GM04503 (cell line): ENCODE data around the gene HDAC4.

Experiments
- DNase-seq: peaks from one replicate; pipeline ENCODE4 v3.0.0-alpha.2; 2012; ENCODE audit warnings: low read depth

The HDAC4 gene

DNA sequence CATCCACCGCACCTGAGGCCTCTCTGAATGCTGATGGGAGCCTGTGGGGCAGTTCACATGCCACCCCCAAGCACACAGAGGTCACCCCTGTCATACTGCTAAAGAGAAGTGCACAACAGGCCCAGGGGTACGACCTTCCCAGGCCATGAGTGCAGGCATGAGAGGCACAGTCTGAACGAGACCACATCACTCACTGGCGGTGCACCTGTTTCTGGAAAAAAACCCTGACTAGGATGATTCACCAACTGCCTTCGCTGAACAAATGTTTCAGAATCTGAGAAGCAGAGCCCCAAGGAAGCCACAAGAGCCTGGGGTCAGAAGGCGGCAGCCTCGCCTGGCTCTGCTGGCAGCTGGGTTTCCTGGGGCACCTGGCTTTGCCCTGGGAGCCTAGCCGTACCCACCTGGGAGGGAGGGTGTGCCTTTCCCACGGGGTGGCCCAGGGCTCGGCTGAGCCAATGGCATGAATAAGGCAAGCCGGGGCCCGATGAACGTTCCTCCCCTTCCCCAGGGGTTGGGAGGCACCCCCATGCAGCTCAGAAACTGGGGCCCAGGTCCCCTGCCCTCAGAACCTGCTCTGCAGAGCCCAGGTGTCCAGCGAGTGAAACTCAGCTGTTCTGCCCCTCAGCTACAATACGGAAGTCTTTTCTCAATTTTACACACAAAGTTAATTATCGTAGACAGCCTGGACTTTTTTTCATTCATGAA is 73.8 kb downstream of the HDAC4 start:
- DNase-seq = no peak

DNA sequence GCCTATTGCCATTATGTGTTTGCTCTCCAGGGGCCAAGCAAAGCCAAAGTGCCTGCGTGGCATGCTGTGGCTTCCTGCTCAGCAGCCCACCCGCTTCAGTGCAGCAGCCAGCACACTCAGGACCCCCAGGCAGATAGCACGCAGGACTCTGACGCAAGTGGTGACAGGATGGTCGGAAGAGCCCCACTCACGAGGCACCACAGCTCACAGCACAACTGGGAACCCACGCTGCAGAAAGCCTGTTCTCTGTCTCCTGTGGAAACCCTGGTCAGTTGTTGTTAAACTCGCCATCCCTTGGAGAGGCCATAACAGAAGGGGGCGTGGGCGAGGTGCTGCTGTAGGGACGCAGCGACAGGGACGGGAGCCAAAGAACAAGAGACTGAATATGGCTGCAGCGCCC is 76.4 kb downstream of the HDAC4 start:
- no peak for DNase-seq

DNA sequence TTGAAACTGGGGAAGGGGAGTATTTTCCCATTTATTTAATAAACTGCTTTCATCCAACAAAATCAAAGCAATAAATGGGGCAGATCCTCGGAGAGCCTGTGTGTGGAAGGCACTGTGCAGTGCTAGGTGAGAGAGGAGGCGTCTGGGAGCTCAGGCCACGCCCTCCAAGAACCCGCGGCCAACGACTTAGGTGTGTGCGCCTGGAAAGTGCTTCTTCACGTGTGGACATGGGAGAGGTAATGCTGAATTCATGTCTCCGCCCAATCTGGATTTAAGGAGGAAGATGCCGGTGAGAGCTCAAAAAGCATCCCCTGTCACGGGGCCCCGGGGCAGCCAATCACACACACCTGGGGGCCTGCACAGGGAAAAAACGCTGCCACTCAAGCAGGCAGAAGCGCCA is 77.4 kb downstream of the HDAC4 start:
- DNase-seq = no peak

DNA sequence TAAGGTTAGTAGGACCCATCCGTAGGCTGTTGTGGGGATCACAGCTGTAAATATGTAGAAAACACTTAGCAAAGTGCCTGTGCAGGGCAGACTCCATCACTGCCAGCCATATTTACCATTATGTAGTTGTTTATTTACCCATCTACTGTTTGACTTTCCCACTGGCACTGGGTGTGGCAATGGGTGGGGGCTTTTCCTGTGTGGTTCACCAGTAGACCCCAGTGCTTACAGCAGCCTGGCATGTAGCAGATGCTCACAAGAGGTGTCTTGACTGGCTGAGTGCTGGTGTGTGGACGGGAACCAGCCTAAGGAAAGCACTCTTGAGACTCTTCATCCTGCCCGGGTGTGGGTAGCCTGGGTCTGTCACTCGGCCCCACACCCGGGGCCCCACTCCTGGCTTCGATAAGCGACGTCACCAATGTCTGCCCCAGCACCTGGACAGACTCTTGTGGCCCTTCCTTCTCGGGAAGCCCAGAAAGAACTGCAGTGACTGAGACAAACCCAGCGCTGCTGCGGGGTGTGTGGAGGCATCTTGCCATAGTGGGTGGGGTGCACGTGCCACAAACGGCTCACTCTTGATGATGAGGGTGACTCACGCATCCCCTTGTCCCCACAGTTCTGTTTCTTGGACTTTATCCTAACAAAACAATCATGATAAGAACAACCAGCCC is 78.3 kb downstream of the HDAC4 start:
- DNase-seq = no peak

DNA sequence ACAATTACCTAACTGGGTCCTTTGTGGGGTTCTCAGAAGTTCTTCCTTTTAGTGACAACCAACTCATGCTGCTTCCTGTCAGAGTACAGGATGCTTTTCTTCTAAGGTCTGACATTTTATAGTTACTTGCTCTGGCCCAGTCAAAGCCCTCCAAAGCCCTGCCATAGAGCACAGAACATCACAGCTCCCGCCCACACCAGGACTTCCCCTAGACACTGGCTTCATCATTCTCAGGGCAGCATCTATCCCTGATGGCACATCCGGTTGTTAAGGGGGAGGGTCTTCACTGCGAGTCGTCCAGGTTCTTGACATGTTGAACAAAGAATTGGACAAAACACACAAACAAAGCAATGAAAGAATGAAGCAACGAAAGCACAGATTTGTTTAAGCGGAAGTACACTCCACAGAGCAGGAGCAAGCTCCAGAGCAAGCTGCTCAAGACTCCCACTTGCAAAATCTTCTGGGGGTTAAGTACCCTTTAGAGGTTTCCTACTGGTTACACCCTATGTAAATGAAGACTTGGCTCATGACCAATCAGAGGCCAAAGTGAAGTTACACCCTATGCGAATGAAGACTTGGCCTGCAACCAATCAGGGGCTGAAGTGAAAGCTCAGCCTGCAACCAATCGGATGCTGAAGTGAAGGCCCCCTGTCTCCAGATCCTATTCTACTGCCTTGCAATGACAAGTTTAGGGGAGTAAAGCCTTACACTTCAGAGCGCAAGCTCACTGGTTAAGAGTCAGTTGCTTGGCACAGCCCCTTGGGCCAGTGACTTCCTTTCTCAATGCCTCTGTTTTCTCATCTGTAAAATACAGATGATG is 79.0 kb downstream of the HDAC4 start:
- no peak for DNase-seq

DNA sequence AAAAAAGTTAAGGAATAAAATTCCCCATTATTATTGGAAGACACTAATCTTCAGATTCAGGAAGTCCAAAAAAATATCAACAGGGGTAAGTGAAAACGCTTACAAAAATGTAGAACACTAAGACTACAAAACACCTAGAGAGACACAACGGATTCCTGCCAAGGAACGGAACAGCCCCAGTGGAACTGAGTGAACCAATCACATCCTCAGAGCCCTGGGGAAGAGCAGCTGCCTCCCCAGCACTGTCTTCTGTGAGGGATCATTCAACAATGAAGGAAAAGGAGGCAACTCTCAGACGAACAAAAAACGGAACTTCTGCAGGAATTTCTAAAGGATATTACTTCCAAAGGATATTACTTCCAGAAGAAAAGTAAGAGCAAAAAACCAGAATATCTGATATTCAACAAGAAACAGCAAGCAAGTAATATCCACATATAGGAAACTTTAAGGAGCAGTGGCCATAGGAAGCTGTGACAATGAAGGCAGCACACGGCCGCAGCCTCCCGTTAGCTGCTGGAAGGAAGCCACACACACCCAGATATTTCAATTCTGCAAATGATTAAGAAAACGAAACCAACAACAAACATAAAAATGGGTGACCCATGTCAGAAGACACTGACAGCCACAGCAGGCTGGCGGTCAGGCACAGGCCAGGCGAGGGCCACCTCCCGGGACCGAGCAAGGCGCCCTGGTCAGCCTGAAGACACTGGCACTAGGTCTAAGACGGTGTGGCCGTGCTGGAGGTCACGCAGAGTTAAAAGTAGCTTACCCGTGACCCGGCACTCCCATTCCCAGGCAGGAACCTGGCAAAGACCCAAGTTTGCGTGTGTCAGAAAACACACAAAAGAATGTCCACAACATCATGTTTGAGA is 81.8 kb downstream of the HDAC4 start:
- no peak for DNase-seq

DNA sequence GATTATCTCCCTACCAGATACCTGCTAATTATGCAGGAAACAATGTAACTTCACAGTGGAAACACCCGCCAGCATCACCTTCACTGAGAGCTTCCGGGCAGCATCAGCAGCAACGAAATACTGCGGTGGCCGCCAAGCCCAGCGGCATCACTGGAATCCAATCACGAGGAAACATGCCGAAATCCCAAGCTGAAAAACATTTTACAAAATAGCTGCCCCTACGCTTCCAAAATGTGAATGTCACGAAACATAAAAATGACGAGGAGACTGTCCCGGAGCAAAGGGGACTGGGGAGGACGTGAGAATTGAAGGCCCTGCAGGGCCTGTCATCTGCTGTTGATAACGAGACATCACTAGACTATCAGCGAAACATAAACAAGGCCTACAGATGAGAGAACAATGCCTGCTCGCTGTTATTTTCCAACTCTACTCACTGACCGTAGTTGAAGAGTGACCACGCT is 82.6 kb downstream of the HDAC4 start:
- DNase-seq = no peak

DNA sequence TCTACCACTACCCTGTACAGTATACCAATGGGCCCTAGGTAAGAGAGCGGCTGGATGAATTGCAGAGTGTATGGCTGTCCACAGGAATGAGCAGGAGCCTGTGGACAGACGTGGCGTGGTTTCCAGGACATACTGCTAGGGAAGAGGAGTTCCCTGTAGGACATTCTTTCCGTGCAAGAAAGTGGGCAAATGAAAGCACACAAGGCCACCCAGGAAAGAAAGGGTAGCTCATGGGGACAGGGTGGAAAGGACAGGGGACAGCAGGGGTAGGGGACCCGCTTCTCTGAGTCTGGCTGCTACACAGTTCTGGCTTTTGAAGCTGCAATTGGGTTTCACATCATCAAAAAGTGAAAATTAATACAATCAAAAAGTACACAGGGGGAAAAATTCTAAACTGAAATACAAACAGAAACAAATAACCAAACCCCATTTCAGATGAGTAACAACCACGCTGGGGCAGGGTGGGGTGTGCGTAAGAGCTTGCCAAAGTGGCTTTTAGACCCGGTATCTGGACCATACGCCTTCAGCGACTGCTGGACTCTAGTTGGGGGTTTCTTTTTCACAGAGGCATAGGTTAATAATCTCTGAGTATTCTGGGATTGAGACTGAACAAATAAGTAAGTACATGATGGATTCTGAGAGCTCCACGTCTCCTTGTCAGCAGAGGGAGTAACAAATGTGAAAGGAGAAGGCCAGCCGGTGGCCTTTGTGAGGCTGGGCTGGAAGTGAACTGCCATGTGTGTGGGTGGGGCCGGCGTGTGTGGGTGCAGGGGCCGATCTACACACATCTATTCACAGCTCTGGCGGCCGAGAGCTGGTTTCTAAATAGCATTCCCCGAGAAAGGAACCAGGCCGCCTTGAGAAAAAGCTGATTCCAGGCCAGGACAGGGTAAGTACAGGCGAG is 84.0 kb downstream of the HDAC4 start:
- no peak for DNase-seq

DNA sequence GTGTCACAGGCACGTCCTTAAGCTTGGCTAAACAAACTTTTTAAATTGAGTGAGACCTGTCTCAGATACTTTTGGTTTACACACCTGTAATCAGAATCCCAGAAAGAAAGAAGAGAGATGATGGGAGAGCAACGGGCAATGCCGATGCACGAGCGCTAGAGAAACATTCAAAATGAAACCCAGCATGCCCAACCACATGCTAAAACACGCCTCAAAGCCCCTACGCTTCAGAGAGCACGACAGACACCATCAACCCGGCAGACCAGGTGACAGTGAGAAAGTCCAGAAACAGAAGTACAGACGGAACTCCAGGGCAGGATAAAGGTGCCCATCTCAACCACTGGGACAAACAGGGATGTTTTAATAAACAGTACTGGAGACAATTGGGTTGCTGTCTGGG is 85.5 kb downstream of the HDAC4 start:
- DNase-seq = no peak

DNA sequence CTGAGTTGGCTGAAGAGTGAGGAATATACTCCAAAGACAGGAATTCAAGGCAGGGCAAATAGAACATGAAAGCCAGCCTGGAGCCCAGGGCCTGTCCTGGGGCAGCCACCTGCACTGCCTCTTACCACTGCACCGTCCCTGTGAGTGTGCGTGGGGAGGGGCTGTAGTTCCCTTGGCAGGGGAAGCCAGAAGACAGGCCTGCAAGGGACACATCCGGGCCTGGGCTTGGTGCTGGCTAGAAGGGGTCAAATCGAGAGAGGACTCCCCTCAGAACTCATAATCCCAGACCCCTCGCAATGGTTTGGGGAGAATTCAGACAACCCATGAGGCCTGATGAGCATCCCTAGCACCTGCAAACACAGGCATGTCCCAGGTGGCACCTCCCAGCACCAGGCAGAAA is 87.0 kb downstream of the HDAC4 start:
- no peak for DNase-seq

DNA sequence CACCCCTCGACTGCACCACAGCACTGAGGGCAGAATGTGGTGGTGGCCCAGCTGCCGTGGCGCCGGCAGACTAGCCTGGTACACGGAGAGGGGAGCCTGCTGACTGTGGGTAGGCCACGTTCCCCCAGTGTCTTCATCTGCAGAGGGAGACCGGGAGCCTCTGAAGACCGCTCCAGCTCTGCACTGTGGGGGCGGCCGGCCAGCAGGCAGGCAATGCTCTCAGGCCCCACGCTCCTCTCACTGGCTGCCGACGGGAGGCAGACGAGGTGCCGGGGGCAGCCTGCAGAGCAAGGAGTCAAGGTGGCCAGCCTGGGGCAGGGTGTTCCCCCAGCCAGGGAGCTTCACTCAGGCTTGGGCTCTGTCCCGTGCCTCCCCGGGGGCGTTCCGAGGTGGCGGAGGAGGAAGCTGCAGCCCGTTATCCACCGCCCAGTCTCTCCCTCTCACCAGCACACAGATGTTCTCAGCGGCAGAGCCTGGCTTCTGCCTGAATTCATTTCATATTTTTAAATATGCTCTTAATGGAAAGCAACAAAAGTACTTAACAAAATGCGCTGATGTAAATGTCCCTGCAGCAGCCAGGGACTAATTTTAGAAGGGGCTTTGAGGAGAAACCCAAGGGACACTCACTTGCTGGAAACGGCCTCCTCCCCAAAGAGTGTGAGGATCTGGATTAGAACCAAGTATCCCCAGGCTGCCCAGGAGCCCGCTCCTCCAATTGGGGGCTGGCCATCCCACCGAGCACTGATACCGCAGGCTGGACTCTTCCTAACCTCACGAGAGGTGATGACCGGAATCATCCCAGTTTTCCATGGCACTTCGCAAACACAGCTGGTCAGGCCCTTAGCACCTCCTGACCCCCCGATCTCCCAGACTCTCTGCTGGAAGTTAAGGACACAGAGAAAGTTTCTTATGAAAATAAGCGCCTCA is 87.8 kb downstream of the HDAC4 start:
- DNase-seq = no peak

DNA sequence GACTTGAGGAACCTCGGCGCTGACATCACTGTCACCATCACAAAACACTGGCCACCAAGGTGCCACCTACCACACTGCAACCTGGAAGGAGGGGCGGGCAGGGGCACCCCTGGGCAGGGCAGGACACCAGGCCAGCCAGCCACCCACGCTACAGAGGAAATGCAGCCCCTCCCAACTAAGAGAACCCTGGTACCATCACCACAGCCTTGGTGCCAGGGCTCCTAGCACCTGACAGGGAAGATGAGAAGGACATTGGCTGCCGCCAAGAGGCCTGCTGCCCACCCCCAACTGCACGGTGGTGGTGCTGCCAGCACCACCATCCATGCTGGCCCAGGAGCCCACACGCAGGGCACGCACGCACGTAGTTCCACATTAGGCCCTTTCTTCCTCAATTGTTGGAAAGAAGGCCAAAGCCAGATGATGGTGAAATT is 88.7 kb downstream of the HDAC4 start:
- no peak for DNase-seq

DNA sequence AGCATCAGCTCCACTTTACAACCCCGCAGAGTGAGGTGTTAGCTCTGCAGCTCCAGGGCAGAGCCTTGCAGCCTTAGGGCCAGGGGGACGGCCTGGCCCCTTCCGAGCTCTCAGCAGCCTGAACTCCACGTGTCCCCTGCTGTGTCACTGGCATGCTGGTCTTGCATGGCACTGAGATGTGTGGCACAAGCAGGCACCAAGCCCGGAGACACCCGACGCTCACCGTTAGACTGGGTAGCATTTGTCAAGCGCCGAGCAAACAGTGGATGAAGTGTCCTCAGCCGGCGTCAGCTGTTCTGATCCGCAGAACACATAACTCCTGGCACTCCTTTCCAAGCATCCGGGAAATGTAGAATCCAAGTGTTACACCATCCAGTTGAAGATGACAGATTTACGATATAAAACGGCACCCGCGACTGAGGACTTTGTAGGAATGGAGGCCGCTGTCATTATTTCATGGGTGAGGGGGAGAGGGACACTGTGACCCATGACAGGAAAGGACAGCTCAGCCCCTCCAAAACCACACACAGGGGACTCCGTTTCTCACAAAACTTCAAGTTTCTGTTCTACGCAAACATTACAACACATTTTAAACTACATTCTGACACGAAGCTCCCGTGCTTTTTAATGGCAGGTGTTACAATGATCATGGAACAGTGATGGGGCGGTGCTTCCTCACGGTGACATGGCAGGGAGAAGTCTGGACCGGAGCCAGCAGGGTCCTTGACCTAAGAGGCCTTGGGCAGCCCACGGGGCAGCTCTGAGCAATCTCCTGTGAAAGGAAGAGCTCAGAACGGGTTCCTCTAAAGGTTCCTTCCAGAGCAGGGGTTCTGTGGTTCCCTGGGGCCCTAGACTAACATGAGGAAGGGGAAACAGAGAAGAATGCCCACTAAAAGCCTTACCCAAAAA is 89.4 kb downstream of the HDAC4 start:
- no peak for DNase-seq

DNA sequence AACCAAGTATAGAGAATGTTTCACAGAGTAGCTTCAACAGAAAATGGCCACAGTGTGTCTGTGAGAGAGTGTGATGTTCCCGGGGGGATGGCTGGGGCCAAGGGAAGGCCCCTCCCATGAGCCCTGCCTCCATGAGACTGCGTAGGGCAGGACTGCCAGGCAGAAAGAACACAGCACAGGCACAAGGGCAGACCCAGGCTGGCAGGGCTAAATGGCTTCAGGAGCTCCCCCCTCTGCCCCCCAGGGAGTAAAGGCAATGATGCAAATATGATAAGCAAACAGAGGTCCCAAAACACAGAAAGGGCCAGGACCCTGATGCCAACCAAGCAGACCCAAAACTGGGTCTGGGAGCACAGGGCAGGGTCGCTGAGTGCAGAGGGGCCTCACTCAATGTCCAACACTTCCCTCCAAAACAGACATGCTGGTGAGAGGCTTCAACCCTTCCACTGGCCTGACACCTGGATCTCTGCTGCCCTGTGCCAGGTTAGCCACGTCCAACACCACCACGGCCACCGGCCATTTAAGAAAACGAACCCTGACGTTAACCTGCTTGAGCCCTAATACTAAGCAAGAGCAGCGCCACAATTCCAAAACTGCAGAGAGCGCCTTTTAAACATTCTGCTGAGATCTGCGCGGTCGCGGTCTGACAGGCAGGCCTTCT is 90.3 kb downstream of the HDAC4 start:
- DNase-seq = no peak

DNA sequence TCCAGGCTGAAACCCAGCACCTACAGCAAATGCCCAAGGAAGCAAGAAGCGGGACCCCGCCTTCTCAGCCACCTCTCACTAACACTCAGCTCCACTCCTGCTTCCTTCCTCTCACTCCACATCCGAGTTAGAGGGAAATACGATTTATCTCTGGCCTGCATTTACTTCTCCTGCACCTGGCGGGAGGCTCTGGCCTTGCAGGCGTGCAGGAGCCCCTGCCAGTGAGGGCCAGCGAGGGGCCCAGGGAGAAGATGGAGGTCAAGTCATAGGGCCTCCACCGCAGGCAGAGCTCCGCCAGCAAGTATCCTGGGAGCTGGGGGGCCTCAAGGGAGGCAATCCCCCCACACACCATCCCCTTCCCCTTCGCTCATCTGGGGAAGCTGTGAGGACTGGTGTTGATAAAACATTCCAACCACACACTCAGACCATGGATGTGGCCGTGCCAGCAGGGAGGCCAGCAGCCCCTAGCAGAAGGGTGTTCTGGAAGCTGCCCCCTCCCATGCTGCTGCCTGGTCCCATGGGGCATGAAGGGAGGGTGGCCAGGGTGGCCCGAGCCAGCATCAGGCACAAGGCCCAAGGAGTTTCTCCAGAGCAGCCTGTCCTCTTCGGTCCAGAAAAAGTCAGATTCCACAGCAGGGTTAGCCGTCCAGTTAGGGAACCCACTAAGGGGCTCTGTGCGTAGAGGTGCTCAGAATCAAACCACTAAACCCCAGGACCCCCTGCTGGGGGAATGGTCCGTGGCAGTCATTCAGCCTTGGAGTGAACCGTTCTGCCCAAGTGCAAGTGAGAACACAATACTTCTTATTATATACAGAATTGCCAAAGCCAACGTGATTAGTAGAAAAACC is 91.2 kb downstream of the HDAC4 start:
- DNase-seq = no peak

DNA sequence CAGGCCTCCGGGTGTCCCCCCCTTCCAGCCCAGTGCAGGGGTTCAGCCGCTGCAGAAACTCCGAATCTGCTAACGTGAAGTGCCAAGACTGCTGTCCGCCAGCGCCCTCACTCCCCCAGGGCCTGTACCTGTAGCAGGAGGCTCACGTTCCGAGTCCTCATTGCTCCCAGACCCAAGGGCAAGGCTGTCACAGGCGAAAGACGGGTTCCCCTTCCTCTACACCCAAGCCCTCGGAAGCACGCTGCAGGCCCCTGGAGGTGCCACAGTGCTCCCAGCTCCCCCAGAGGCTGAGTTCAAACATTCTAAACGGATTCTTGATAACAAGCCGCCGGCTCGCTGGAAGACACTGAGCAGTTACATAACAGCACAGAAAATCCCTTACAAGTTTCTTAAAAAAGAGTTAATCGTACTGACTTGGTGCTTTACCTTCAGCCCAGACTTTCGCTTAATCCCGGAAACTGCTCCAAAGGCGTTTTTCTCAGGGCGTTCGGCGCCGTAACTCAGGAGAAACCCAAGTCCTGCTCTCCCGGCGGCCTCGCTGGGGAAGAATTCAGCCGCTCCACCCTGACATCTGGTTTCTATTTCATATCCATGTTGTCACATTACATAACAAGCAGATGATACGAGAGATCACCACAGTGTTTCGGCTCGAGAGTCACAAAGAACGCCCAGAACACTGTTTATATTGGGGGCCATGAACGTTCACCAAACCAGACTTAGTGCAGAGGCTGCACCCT is 92.0 kb downstream of the HDAC4 start:
- no peak for DNase-seq
